Fibroblast of villous mesenchyme (primary cell): ENCODE data around the gene TAF4B. TPM values are rescaled to one million over a fixed set of nuclear protein-coding genes. Genes with fewer than 3 reads are reported as not detected.

Experiments used
- DNase-seq: peaks from one replicate; pipeline ENCODE4 v3.0.0-alpha.2; 2010; ENCODE audit warnings: low read depth
- H3K4me3 ChIP-seq: 2 replicates; pipeline ENCODE4 v1.5.1; 2011; ENCODE audit warnings: low read depth, mild to moderate bottlenecking, low read length
- total RNA-seq: library from RNA; depleted of rRNA; stranded (reverse); fragments of >200 nt; gene quantifications from 2 replicates; pipeline ENCODE4 v1.2.3, GENCODE V29; 2012
- TF ChIP-seq, protein P1 (sequence below): IDR thresholded peaks from 2 replicates; pipeline ENCODE4 v1.5.1; 2012; ENCODE audit warnings: low read depth, mild to moderate bottlenecking, low read length; ENCODE audit not compliant: insufficient read depth

Gene TAF4B, protein sequence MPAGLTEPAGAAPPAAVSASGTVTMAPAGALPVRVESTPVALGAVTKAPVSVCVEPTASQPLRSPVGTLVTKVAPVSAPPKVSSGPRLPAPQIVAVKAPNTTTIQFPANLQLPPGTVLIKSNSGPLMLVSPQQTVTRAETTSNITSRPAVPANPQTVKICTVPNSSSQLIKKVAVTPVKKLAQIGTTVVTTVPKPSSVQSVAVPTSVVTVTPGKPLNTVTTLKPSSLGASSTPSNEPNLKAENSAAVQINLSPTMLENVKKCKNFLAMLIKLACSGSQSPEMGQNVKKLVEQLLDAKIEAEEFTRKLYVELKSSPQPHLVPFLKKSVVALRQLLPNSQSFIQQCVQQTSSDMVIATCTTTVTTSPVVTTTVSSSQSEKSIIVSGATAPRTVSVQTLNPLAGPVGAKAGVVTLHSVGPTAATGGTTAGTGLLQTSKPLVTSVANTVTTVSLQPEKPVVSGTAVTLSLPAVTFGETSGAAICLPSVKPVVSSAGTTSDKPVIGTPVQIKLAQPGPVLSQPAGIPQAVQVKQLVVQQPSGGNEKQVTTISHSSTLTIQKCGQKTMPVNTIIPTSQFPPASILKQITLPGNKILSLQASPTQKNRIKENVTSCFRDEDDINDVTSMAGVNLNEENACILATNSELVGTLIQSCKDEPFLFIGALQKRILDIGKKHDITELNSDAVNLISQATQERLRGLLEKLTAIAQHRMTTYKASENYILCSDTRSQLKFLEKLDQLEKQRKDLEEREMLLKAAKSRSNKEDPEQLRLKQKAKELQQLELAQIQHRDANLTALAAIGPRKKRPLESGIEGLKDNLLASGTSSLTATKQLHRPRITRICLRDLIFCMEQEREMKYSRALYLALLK
- 0.64 and 0.86 TPM in 2 replicates for total RNA-seq

GRCh38 chr18:26226229-26227050 lies at the start of gene TAF4B:
TAF4B (plus strand) TSS chr18:26226445; CDS start chr18:26226934, 489 bp downstream.
- TF ChIP-seq, protein P1, sequence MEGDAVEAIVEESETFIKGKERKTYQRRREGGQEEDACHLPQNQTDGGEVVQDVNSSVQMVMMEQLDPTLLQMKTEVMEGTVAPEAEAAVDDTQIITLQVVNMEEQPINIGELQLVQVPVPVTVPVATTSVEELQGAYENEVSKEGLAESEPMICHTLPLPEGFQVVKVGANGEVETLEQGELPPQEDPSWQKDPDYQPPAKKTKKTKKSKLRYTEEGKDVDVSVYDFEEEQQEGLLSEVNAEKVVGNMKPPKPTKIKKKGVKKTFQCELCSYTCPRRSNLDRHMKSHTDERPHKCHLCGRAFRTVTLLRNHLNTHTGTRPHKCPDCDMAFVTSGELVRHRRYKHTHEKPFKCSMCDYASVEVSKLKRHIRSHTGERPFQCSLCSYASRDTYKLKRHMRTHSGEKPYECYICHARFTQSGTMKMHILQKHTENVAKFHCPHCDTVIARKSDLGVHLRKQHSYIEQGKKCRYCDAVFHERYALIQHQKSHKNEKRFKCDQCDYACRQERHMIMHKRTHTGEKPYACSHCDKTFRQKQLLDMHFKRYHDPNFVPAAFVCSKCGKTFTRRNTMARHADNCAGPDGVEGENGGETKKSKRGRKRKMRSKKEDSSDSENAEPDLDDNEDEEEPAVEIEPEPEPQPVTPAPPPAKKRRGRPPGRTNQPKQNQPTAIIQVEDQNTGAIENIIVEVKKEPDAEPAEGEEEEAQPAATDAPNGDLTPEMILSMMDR, result no peak
- peak; percentile 91 for DNase-seq
- peak within 1 kb of the TSS; percentile 75 for H3K4me3 ChIP-seq

- H3K4me3 ChIP-seq, result no peak overlapping the region
- TF ChIP-seq, protein P1, result no peak
- no peak for DNase-seq
These were observed 44.9 kb upstream of the TAF4B start for GRCh38 chr18:26181343-26181826.

- TF ChIP-seq, protein P1, result no peak
- no peak overlapping the region for H3K4me3 ChIP-seq
- peak; percentile 33 for DNase-seq
These were observed 42.7 kb upstream of the TAF4B start for GRCh38 chr18:26183395-26184112.

DNA sequence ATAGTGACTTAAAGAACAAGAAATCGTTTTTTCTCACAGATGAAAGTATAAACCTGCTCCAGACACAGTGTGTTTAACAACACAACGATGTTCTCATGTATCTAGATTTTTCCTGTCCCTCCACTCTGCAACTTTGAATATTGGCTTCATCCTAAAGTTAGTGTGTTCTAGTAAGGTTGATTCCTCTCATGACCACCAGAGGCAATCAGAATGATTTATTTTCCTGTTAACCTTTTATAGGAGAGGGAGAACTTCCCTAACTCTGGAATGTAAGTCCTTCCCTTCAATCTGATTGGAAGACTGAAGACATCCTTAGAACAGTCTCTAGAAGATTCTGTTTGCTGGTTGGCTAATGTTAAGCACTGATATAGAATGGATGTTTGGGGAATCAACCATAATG lies 41.0 kb upstream of the TAF4B start:
- DNase-seq, result no peak
- TF ChIP-seq, protein P1, result no peak
- H3K4me3 ChIP-seq, result no peak overlapping the region

GRCh38 chr18:26190506-26190905 lies 35.7 kb upstream of the TAF4B start:
- no peak overlapping the region for H3K4me3 ChIP-seq
- no peak for DNase-seq
- TF ChIP-seq, protein P1, result no peak

GRCh38 chr18:26192233-26192632 lies 34.0 kb upstream of the TAF4B start:
- TF ChIP-seq, protein P1, result no peak
- no peak for DNase-seq

More at GRCh38 chr18:26192233-26192632, 34.0 kb upstream of the TAF4B start:
- H3K4me3 ChIP-seq, result no peak overlapping the region
